ENCODE data around the gene DOCK3.
"Not testable (repeated sequence)": the region's sequence is repeated elsewhere in the genome, so short reads cannot be mapped to it uniquely, and the experiment has no call there.

Gene DOCK3

GRCh38 chr3:50676031-50676705, 1.4 kb downstream of the DOCK3 start:
- no peak for TF ChIP-seq POLR2AphosphoS5 (IDR thresholded peaks at IDR 0.05; ENCODE audit: low read depth)
- no peak for TF ChIP-seq SPI1 (IDR thresholded peaks at IDR 0.05; ENCODE audit: borderline replicate concordance, low read depth)
- no peak for TF ChIP-seq REST (IDR thresholded peaks at IDR 0.05; ENCODE audit: insufficient replicate concordance, low read depth)
- TF ChIP-seq CTCF (IDR thresholded peaks at IDR 0.05; ENCODE audit: insufficient read depth, low read length): no peak
- TF ChIP-seq GABPA (IDR thresholded peaks at IDR 0.05; ENCODE audit: low read depth): no peak
- Histone ChIP-seq H3K27me3 (ENCODE audit: insufficient read depth, poor library complexity, severe bottlenecking) (peaks cover 53% of the 10 kb centered on the region), H3K27ac (replicated peaks) (no peak overlapping the region), H3K4me3 (replicated peaks; ENCODE audit: insufficient read depth, low read length) (no peak overlapping the region)
- DNase-seq (ENCODE audit: low read depth in 1 of 2, low spot score in 1 of 2): no peak

GRCh38 chr3:50687127-50687751, 12.5 kb downstream of the DOCK3 start:
- H3K4me3 ChIP-seq (replicated peaks; ENCODE audit: insufficient read depth, low read length): no peak overlapping the region
- no peak overlapping the region for H3K27ac ChIP-seq (replicated peaks)
- TF ChIP-seq GABPA (IDR thresholded peaks at IDR 0.05; ENCODE audit: low read depth): no peak
- TF ChIP-seq SPI1 (IDR thresholded peaks at IDR 0.05; ENCODE audit: borderline replicate concordance, low read depth): no peak
- no peak for TF ChIP-seq REST (IDR thresholded peaks at IDR 0.05; ENCODE audit: insufficient replicate concordance, low read depth)
- no peak for TF ChIP-seq CTCF (IDR thresholded peaks at IDR 0.05; ENCODE audit: insufficient read depth, low read length)
- no peak for TF ChIP-seq POLR2AphosphoS5 (IDR thresholded peaks at IDR 0.05; ENCODE audit: low read depth)
- no peak for DNase-seq (ENCODE audit: low read depth in 1 of 2, low spot score in 1 of 2)
- peaks cover 3% of the 10 kb centered on the region for H3K27me3 ChIP-seq (ENCODE audit: insufficient read depth, poor library complexity, severe bottlenecking)

GRCh38 chr3:50687916-50688315, 13.2 kb downstream of the DOCK3 start:
- Histone ChIP-seq H3K27me3 (ENCODE audit: insufficient read depth, poor library complexity, severe bottlenecking) (peaks cover 3% of the 10 kb centered on the region), H3K4me3 (replicated peaks; ENCODE audit: insufficient read depth, low read length) (no peak overlapping the region), H3K27ac (replicated peaks) (no peak overlapping the region)
- TF ChIP-seq SPI1 (IDR thresholded peaks at IDR 0.05; ENCODE audit: borderline replicate concordance, low read depth): no peak
- TF ChIP-seq GABPA (IDR thresholded peaks at IDR 0.05; ENCODE audit: low read depth): no peak
- TF ChIP-seq CTCF (IDR thresholded peaks at IDR 0.05; ENCODE audit: insufficient read depth, low read length): no peak
- no peak for TF ChIP-seq REST (IDR thresholded peaks at IDR 0.05; ENCODE audit: insufficient replicate concordance, low read depth)
- TF ChIP-seq POLR2AphosphoS5 (IDR thresholded peaks at IDR 0.05; ENCODE audit: low read depth): no peak
- no peak for DNase-seq (ENCODE audit: low read depth in 1 of 2, low spot score in 1 of 2)

GRCh38 chr3:50688602-50689001, 13.9 kb downstream of the DOCK3 start:
- DNase-seq (ENCODE audit: low read depth in 1 of 2, low spot score in 1 of 2): not testable (repeated sequence)

More at GRCh38 chr3:50688602-50689001, 13.9 kb downstream of the DOCK3 start:
- H3K4me3 ChIP-seq (replicated peaks; ENCODE audit: insufficient read depth, low read length); H3K27me3 ChIP-seq (ENCODE audit: insufficient read depth, poor library complexity, severe bottlenecking); H3K27ac ChIP-seq (replicated peaks): not testable (repeated sequence)

All from HL-60 (cell line).